Transverse colon (tissue), 4 donors: ENCODE data around the gene ESRRA. TPM values are rescaled to one million over a fixed set of nuclear protein-coding genes. Genes with fewer than 3 reads are reported as not detected.
"Not testable (repeated sequence)": the region's sequence is repeated elsewhere in the genome, so short reads cannot be mapped to it uniquely, and the experiment has no call there.

Experiments
- DNase-seq: peaks from one replicate; pipeline ENCODE4 v3.0.0-alpha.2; 2019
- H3K27ac ChIP-seq, 4 donors: fragments of 200-600 bp; sonication (generic); 2 replicates each; pipeline ENCODE4 v1.5.1; 2016 to 2018; ENCODE audit warnings: inconsistent platforms in 4 of 4
- H3K27me3 ChIP-seq: fragments of 200-600 bp; sonication (generic); 2 replicates; pipeline ENCODE4 v1.5.1; 2017; ENCODE audit warnings: inconsistent platforms
- H3K36me3 ChIP-seq, 4 donors: fragments of 200-600 bp; sonication (generic); 2 replicates each; pipeline ENCODE4 v1.5.1; 2017 to 2019; ENCODE audit warnings: inconsistent platforms in 4 of 4
- H3K4me1 ChIP-seq, 4 donors: fragments of 200-600 bp; sonication (generic); 2 replicates each; pipeline ENCODE4 v1.5.1; 2017 to 2020; ENCODE audit warnings: inconsistent platforms in 4 of 4
- H3K4me3 ChIP-seq, 4 donors: fragments of 200-600 bp; sonication (generic); 1 replicate in 1 of 4; 2 replicates in 3 of 4; pipeline versions ENCODE4 v1.5.1 to v1.6.1; 2017 to 2019; ENCODE audit warnings: inconsistent platforms in 4 of 4
- H3K9me3 ChIP-seq, 2 donors: fragments of 200-600 bp; sonication (generic); 2 replicates each; pipeline ENCODE4 v1.5.1; 2017 to 2019; ENCODE audit warnings: inconsistent platforms in 2 of 2
- CTCF ChIP-seq, 5 experiments: fragments of 200-600 bp in 3 of 5; fragments of 450-650 bp in 2 of 5; sonication (generic) in 3 of 5; IDR thresholded peaks; 1 replicate in 2 of 5; 2 replicates in 3 of 5; pipeline ENCODE4 v1.5.1; 2016 to 2017; ENCODE audit warnings: antibody characterized with exemption in 5 of 5, inconsistent platforms in 3 of 5, mild to moderate bottlenecking in 2 of 5, moderate library complexity in 1 of 5
- EP300 ChIP-seq: sonication (generic); formaldehyde crosslinking; IDR thresholded peaks from one replicate; pipeline ENCODE4 v1.6.1; 2017; ENCODE audit warnings: antibody characterized with exemption, low read depth
- POLR2A ChIP-seq: fragments of 450-650 bp; IDR thresholded peaks from one replicate; pipeline ENCODE4 v1.6.1; 2016; ENCODE audit warnings: antibody characterized with exemption, mild to moderate bottlenecking, moderate library complexity
- POLR2AphosphoS5 ChIP-seq, 3 donors: sonication (generic); formaldehyde crosslinking; IDR thresholded peaks; one replicate each; pipeline ENCODE4 v1.6.1; 2016; ENCODE audit warnings: antibody characterized with exemption in 3 of 3
- WGBS, 2 donors: methylation state at CpG; one replicate each; pipeline ENCODE4 v1.1.5; 2018; ENCODE audit warnings: low coverage in 1 of 2; 5-methylcytosine and 5-hydroxymethylcytosine counted together
- in situ Hi-C, 4 donors: fragments of 200-750 bp; cut with MboI; loops; one replicate each; pipeline versions ENCODE4 v1.15.0 to v1.15.1; 2017; ENCODE audit warnings: low sequenced_read_pairs in 3 of 4, low pct_ligation_motif_present in 1 of 4, low pct_unique_long_range_greater_than_20kb in 1 of 4
- intact Hi-C: fragments of 100-400 bp; cut with DNase I; formaldehyde crosslinking; loops from one replicate; pipeline ENCODE4 v1.15.1; 2023; ENCODE audit warnings: low total_unique reads
- total RNA-seq, 4 donors: library from RNA; depleted of rRNA; stranded (reverse); fragments of >200 nt; gene quantifications; one replicate each; pipeline ENCODE4 v1.1.0, GENCODE V29; 2016

The ESRRA gene
- total RNA-seq, 4 donors from 2014 or later = 142 to 272 (median 221) TPM

- Histone ChIP-seq H3K4me3 (no peak overlapping the region), H3K4me1 (peaks cover 4 to 41% (median 27%) of the 10 kb centered on the region in 4 donors), H3K36me3 (peaks cover 0 to 11% (median 3%) of the 10 kb centered on the region in 4 donors), H3K27ac (peak overlapping the region in 1 of 4 donors; percentile 62), H3K27me3 (no peaks in the 10 kb centered on the region), H3K9me3 (no peaks in the 10 kb centered on the region)
- intact Hi-C loops (no loop called here), in situ Hi-C loops (no loop called here)
- WGBS, 2 donors = 80 to 90% methylated on average over 1 to 16 of the region's 24 CpGs
- no peak for TF ChIP-seq POLR2A
- TF ChIP-seq POLR2AphosphoS5 (IDR thresholded peaks at IDR 0.05) = no peak
- TF ChIP-seq EP300 = no peak
- no peak for TF ChIP-seq CTCF (IDR thresholded peaks at IDR 0.05)
- no peak for DNase-seq
These were observed 9.7 kb downstream of the ESRRA start for GRCh38 chr11:64314805-64315561.

GRCh38 chr11:64315667-64316526, 10.6 kb downstream of the ESRRA start:
- 60 to 79% methylated on average over 5 to 20 of the region's 25 CpGs for WGBS, 2 donors
- in situ Hi-C loops, intact Hi-C loops, H3K9me3 ChIP-seq, DNase-seq, H3K27me3 ChIP-seq: not testable (repeated sequence)
- H3K4me3 ChIP-seq = peak overlapping the region in 2 of 4 donors; percentile 71 to 72
- H3K4me1 ChIP-seq = peaks cover 4 to 51% (median 31%) of the 10 kb centered on the region in 4 donors
- peaks cover 0 to 11% (median 3%) of the 10 kb centered on the region in 4 donors for H3K36me3 ChIP-seq
- H3K27ac ChIP-seq = peak overlapping the region; percentile 95 to 99 (median 96)

GRCh38 chr11:64316672-64317324, 11.5 kb downstream of the ESRRA start:
- Histone ChIP-seq H3K4me3 (peak overlapping the region; percentile 51 to 72 (median 62)), H3K4me1 (peaks cover 4 to 59% (median 37%) of the 10 kb centered on the region in 4 donors), H3K36me3 (peaks cover 0 to 11% (median 3%) of the 10 kb centered on the region in 4 donors), H3K27me3 (no peaks in the 10 kb centered on the region), H3K9me3 (no peaks in the 10 kb centered on the region), H3K27ac (peak overlapping the region; percentile 95 to 99 (median 96))
- intact Hi-C loops (no loop called here), in situ Hi-C loops (no loop called here)
- WGBS, 2 donors = 4 to 5% methylated on average over 6 to 31 of the region's 32 CpGs
- peak; percentile 69 for DNase-seq
- TF ChIP-seq POLR2AphosphoS5 (IDR thresholded peaks at IDR 0.05) (no peak), EP300 (no peak), POLR2A (no peak), CTCF (IDR thresholded peaks at IDR 0.05) (peak in 4 of 5 experiments; percentile 7 to 42 (median 14))

GRCh38 chr11:64317325-64317960, 12.1 kb downstream of the ESRRA start, which contains the start of gene TRMT112:
Gene TRMT112, minus strand, starts transcription at chr11:64317559. Its CDS starts 33 bp downstream, at chr11:64317526.
- DNase-seq = peak; percentile 96
- 0% methylated on average over 43 of the region's 43 CpGs; no CpG with 5 or more reads in 1 of the 2 donors for WGBS, 2 donors
- peak within 1 kb of the TSS; percentile 51 to 91 (median 72) for H3K4me3 ChIP-seq

More at GRCh38 chr11:64317325-64317960, 12.1 kb downstream of the ESRRA start, which contains the start of gene TRMT112:
- Histone ChIP-seq H3K36me3 (peaks cover 0 to 11% (median 3%) of the 10 kb centered on the region in 4 donors), H3K27ac (peak within 1 kb of the TSS; percentile 95 to 99 (median 96)), H3K4me1 (peaks cover 4 to 61% (median 42%) of the 10 kb centered on the region in 4 donors), H3K9me3 (no peaks in the 10 kb centered on the region), H3K27me3 (no peaks in the 10 kb centered on the region)
- intact Hi-C loops = no loop called here
- TF ChIP-seq POLR2A = peak; percentile 85
- TF ChIP-seq POLR2AphosphoS5 (IDR thresholded peaks at IDR 0.05) = peak; percentile 86 to 94 (median 91)
- TF ChIP-seq CTCF (IDR thresholded peaks at IDR 0.05) = no peak
- peak; percentile 20 for TF ChIP-seq EP300
- in situ Hi-C loops = no loop called here
